ENCODE data around the gene OTULIN. TPM values are rescaled to one million over a fixed set of nuclear protein-coding genes. Genes with fewer than 3 reads are reported as not detected.

Gene OTULIN
- total RNA-seq, 4 donors from 2014 or later: 44.8 to 155 (median 62.5) TPM

GRCh38 chr5:14732991-14733390 is 68.5 kb downstream of the OTULIN start:
- Histone ChIP-seq H3K36me3 (peaks cover 25% of the 10 kb centered on the region), H3K4me3 (no peak overlapping the region), H3K9me3 (no peaks in the 10 kb centered on the region), H3K27ac (no peak overlapping the region), H3K27me3 (no peaks in the 10 kb centered on the region), H3K4me1 (no peaks in the 10 kb centered on the region)
- 96% methylated on average over 6 of the region's 6 CpGs for WGBS
- DNase-seq (ENCODE audit: low spot score in 2 of 2): no peak
- TF ChIP-seq POLR2AphosphoS5 (IDR thresholded peaks at IDR 0.05): no peak
- TF ChIP-seq CTCF (IDR thresholded peaks at IDR 0.05): no peak
- TF ChIP-seq POLR2A (IDR thresholded peaks at IDR 0.05): no peak
- no peak for TF ChIP-seq EP300 (IDR thresholded peaks at IDR 0.05)

- no peak overlapping the region for H3K27ac ChIP-seq
- no peak for TF ChIP-seq POLR2A (IDR thresholded peaks at IDR 0.05)
- TF ChIP-seq POLR2AphosphoS5 (IDR thresholded peaks at IDR 0.05): no peak
- no peak for TF ChIP-seq CTCF (IDR thresholded peaks at IDR 0.05)
- TF ChIP-seq EP300 (IDR thresholded peaks at IDR 0.05): no peak
- peaks cover 28% of the 10 kb centered on the region for H3K36me3 ChIP-seq
- H3K9me3 ChIP-seq: no peaks in the 10 kb centered on the region
- H3K27me3 ChIP-seq: no peaks in the 10 kb centered on the region
- H3K4me3 ChIP-seq: no peak overlapping the region
- 97% methylated on average over 16 of the region's 16 CpGs for WGBS
- no peaks in the 10 kb centered on the region for H3K4me1 ChIP-seq
- no peak for DNase-seq (ENCODE audit: low spot score in 2 of 2)
These were observed 69.1 kb downstream of the OTULIN start for GRCh38 chr5:14733661-14734060.

GRCh38 chr5:14734396-14734795 is 69.9 kb downstream of the OTULIN start:
- Histone ChIP-seq H3K36me3 (peaks cover 28% of the 10 kb centered on the region), H3K4me3 (no peak overlapping the region), H3K27ac (no peak overlapping the region), H3K27me3 (no peaks in the 10 kb centered on the region), H3K9me3 (no peaks in the 10 kb centered on the region), H3K4me1 (no peaks in the 10 kb centered on the region)
- 95% methylated on average over 13 of the region's 13 CpGs for WGBS
- TF ChIP-seq POLR2AphosphoS5 (IDR thresholded peaks at IDR 0.05): no peak
- no peak for TF ChIP-seq POLR2A (IDR thresholded peaks at IDR 0.05)
- TF ChIP-seq EP300 (IDR thresholded peaks at IDR 0.05): no peak
- no peak for TF ChIP-seq CTCF (IDR thresholded peaks at IDR 0.05)
- DNase-seq (ENCODE audit: low spot score in 2 of 2): no peak

GRCh38 chr5:14735944-14736343 is 71.4 kb downstream of the OTULIN start:
- H3K9me3 ChIP-seq: no peaks in the 10 kb centered on the region
- no peak for TF ChIP-seq POLR2A (IDR thresholded peaks at IDR 0.05)
- no peak for TF ChIP-seq CTCF (IDR thresholded peaks at IDR 0.05)
- TF ChIP-seq POLR2AphosphoS5 (IDR thresholded peaks at IDR 0.05): no peak
- TF ChIP-seq EP300 (IDR thresholded peaks at IDR 0.05): no peak
- 68% methylated on average over 4 of the region's 4 CpGs for WGBS
- H3K4me1 ChIP-seq: no peaks in the 10 kb centered on the region
- no peak overlapping the region for H3K27ac ChIP-seq
- peaks cover 16% of the 10 kb centered on the region for H3K36me3 ChIP-seq
- H3K27me3 ChIP-seq: no peaks in the 10 kb centered on the region
- no peak overlapping the region for H3K4me3 ChIP-seq
- no peak for DNase-seq (ENCODE audit: low spot score in 2 of 2)

- Histone ChIP-seq H3K27me3 (no peaks in the 10 kb centered on the region), H3K4me1 (no peaks in the 10 kb centered on the region), H3K27ac (no peak overlapping the region), H3K36me3 (peaks cover 18% of the 10 kb centered on the region), H3K4me3 (no peak overlapping the region), H3K9me3 (no peaks in the 10 kb centered on the region)
- TF ChIP-seq CTCF (IDR thresholded peaks at IDR 0.05): no peak
- no peak for TF ChIP-seq EP300 (IDR thresholded peaks at IDR 0.05)
- no peak for TF ChIP-seq POLR2AphosphoS5 (IDR thresholded peaks at IDR 0.05)
- TF ChIP-seq POLR2A (IDR thresholded peaks at IDR 0.05): no peak
- 97% methylated on average over 10 of the region's 10 CpGs for WGBS
- no peak for DNase-seq (ENCODE audit: low spot score in 2 of 2)
These were observed 72.8 kb downstream of the OTULIN start for GRCh38 chr5:14737291-14737690.
